Measurements from ENCODE around the gene SMG6. TPM values are rescaled to one million over a fixed set of nuclear protein-coding genes. Genes with fewer than 3 reads are reported as not detected.

The SMG6 gene
- total and polyA plus RNA-seq, 4 donors: 16.2 to 67.3 (median 31.4) TPM

DNA sequence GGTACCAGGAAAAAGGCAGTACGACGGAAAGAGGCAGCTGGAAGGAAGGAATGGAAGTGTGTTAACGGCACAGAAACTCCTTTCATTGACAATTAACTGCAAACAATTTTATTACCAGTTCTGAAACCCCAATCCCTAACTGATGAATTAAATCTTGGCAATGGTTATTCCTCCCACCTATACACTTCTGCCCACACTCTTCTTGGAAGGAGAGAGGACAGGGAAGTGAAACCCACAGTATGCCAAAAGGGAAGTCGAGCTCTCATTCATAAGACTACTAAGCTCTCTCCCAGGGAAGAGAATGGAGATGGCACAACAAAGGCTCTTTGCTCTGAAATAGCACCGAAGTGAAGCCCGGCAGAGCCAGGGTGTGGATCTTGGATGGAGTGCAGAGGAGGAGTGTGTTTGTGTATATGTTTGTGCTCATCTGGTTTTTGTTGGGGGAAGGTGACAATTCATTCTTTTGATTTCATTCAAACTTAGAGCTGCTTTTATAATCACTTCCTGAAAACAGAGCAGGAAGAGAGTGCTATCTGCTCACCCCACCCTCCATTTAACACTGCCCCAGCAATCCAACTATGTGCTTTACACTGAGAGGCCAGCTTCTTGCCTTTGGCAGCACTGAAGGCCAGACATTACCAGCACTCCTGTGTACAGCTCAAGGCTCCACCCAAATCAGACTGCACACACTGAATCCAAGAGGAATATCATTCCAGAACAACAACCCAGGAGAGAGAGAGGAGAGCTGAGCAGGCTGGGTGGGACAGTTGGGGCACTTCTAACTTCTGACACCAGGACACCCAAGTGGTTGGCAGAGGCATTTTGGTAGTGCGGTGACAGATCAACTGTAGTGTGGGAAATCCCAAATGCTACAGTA is 180.0 kb downstream of the SMG6 start:
- 56 to 58% methylated on average over 7 of the region's 7 CpGs for WGBS, 2 donors
- DNase-seq: no peak
- Histone ChIP-seq H3K27ac (ENCODE audit: low read depth in 1 of 2, low read length in 2 of 2) (peak overlapping the region in 1 of 2 donors; percentile 6), H3K27me3 (ENCODE audit: control insufficient read depth in 1 of 2, insufficient read depth in 2 of 2, low read length in 1 of 2) (no peaks in the 10 kb centered on the region), H3K9me3 (ENCODE audit: control insufficient read depth, low read length) (no peaks in the 10 kb centered on the region), H3K4me1 (ENCODE audit: control insufficient read depth in 1 of 2, insufficient read depth in 2 of 2, low read length in 2 of 2) (no peaks in the 10 kb centered on the region), H3K4me3 (ENCODE audit: low read length in 2 of 2) (no peak overlapping the region), H3K36me3 (ENCODE audit: control insufficient read depth in 1 of 2, insufficient read depth in 2 of 2, low read length in 1 of 2) (no peaks in the 10 kb centered on the region)
- intact Hi-C loops (cut with DNase I): no loop called here
- ATAC-seq (ENCODE audit: low FRiP score): peak; percentile 43

DNA sequence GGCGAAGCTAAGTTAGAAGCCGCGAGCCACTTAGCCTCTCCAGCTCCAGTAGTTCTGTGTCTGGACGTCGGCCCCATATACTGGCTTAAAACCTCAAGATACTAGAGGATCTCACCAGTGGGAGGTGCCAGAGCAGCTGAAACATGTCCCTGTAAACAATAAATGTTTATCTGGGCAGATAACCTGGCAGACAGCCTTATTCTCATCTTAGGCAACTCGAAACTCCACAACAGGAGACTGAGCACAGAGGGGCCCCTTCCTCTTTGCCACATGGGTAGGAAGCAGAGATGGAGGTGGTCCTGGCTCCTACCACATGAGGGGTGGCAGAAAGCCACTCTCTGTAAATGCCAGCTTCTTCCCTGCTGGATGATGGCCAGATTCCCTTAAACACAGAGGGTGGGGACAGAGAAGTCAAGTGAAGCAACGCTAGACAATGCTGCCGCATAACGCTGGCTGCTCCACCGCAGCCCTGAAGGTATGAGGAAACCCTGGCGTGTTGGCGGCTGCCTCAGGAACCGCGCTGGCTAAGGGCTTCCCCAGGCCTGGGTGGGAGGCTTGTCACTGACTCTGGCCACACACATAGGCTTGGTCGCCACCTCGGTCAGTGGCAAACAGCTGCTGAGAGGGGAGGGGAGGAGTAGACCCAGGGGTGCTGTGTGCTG is 180.8 kb downstream of the SMG6 start:
- H3K27me3 ChIP-seq (ENCODE audit: control insufficient read depth in 1 of 2, insufficient read depth in 2 of 2, low read length in 1 of 2): no peaks in the 10 kb centered on the region
- ATAC-seq (ENCODE audit: low FRiP score) (peak; percentile 83), DNase-seq (peak; percentile 82 to 88)
- no peak overlapping the region for H3K4me3 ChIP-seq (ENCODE audit: low read length in 2 of 2)
- no peaks in the 10 kb centered on the region for H3K36me3 ChIP-seq (ENCODE audit: control insufficient read depth in 1 of 2, insufficient read depth in 2 of 2, low read length in 1 of 2)
- intact Hi-C loops (cut with DNase I): no loop called here
- H3K4me1 ChIP-seq (ENCODE audit: control insufficient read depth in 1 of 2, insufficient read depth in 2 of 2, low read length in 2 of 2): no peaks in the 10 kb centered on the region
- WGBS, 2 donors: 43 to 49% methylated on average over 16 of the region's 16 CpGs
- H3K9me3 ChIP-seq (ENCODE audit: control insufficient read depth, low read length): no peaks in the 10 kb centered on the region
- H3K27ac ChIP-seq (ENCODE audit: low read depth in 1 of 2, low read length in 2 of 2): no peak overlapping the region

DNA sequence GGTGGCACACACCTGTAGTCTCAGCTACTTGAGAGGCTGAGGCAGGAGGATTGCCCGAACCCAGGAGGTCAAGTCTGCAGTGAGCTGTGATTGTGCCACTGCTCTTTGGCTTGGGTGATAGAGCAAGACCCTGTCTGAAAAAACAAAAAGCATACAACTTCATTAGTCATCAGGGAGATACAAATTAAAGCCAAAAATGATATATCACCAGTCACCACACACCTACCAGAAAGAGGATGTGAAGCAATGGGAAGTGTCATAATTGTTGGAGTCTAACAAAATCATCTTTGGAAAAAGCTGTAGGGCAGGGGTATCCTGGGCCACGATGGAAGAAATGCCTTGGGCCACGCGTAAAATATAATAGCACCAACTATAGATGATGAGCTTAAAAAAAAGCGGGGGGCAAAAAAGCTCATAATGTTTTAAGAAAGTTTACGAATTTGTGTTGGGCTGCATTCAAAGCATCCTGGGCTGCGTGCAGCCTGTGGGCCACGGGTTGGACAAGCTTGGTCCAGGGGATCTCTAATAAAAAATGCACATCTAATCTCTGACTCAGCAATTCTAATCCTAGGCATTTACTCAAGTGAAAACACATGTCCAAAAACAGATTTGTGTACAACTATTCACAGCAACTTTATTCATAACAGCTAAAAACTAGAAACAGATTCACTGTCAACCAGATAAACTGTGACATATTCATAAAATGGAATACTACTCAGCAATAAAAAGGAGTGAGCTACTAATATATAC is 182.8 kb downstream of the SMG6 start:
- H3K4me1 ChIP-seq (ENCODE audit: control insufficient read depth in 1 of 2, insufficient read depth in 2 of 2, low read length in 2 of 2): no peaks in the 10 kb centered on the region
- 93 to 94% methylated on average over 8 of the region's 8 CpGs for WGBS, 2 donors
- ATAC-seq (ENCODE audit: low FRiP score): no peak
- H3K9me3 ChIP-seq (ENCODE audit: control insufficient read depth, low read length): no peaks in the 10 kb centered on the region
- H3K27ac ChIP-seq (ENCODE audit: low read depth in 1 of 2, low read length in 2 of 2): no peak overlapping the region
- intact Hi-C loops (cut with DNase I): no loop called here
- no peaks in the 10 kb centered on the region for H3K27me3 ChIP-seq (ENCODE audit: control insufficient read depth in 1 of 2, insufficient read depth in 2 of 2, low read length in 1 of 2)
- no peak overlapping the region for H3K4me3 ChIP-seq (ENCODE audit: low read length in 2 of 2)
- DNase-seq: no peak
- H3K36me3 ChIP-seq (ENCODE audit: control insufficient read depth in 1 of 2, insufficient read depth in 2 of 2, low read length in 1 of 2): no peaks in the 10 kb centered on the region

DNA sequence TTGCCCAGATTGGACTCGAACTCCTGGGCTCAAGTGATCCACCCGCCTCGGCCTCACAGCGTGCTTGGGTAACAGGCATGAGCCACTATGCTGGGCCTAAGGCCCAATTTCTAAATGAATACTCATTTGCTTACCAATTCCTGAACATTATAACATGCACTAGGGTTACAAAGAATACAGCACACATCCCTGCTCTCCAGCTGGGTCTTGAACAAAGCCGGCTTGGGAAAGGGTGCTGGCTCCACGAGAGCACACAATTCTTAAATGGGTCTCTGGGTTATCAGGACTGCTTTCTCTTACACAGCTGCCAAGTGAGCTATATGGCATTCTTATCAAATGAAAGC is 190.3 kb downstream of the SMG6 start:
- WGBS, 2 donors: 81 to 86% methylated on average over 6 of the region's 6 CpGs
- H3K27me3 ChIP-seq (ENCODE audit: control insufficient read depth in 1 of 2, insufficient read depth in 2 of 2, low read length in 1 of 2): no peaks in the 10 kb centered on the region
- intact Hi-C loops (cut with DNase I): no loop called here
- no peaks in the 10 kb centered on the region for H3K4me1 ChIP-seq (ENCODE audit: control insufficient read depth in 1 of 2, insufficient read depth in 2 of 2, low read length in 2 of 2)
- no peak overlapping the region for H3K27ac ChIP-seq (ENCODE audit: low read depth in 1 of 2, low read length in 2 of 2)
- DNase-seq (no peak), ATAC-seq (ENCODE audit: low FRiP score) (no peak)
- no peaks in the 10 kb centered on the region for H3K36me3 ChIP-seq (ENCODE audit: control insufficient read depth in 1 of 2, insufficient read depth in 2 of 2, low read length in 1 of 2)
- H3K9me3 ChIP-seq (ENCODE audit: control insufficient read depth, low read length): no peaks in the 10 kb centered on the region
- H3K4me3 ChIP-seq (ENCODE audit: low read length in 2 of 2): no peak overlapping the region

DNA sequence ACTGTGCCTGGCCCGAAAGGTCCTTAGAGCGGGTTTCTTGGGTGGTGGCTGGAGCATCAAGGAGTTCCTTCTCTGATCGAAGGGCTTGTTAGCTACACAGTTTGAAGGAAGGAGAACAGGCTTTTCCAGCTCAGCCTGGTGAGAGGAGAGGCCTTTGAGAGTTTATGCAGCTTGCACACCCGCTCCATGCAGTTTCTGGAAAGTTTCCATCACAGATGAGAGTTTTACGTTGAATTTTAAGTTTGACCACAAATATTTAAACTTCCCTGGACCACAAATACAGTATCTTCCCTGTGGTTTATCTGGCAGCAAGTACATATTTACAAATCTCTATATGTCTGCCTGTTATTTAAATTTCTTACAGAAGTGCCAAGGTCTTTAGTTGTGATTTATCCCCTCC is 191.9 kb downstream of the SMG6 start:
- WGBS, 2 donors: 89 to 94% methylated on average over 5 of the region's 5 CpGs
- Histone ChIP-seq H3K4me3 (ENCODE audit: low read length in 2 of 2) (no peak overlapping the region), H3K9me3 (ENCODE audit: control insufficient read depth, low read length) (no peaks in the 10 kb centered on the region), H3K27me3 (ENCODE audit: control insufficient read depth in 1 of 2, insufficient read depth in 2 of 2, low read length in 1 of 2) (no peaks in the 10 kb centered on the region), H3K36me3 (ENCODE audit: control insufficient read depth in 1 of 2, insufficient read depth in 2 of 2, low read length in 1 of 2) (no peaks in the 10 kb centered on the region), H3K27ac (ENCODE audit: low read depth in 1 of 2, low read length in 2 of 2) (no peak overlapping the region), H3K4me1 (ENCODE audit: control insufficient read depth in 1 of 2, insufficient read depth in 2 of 2, low read length in 2 of 2) (peaks cover 1 to 6% of the 10 kb centered on the region in 2 donors)
- intact Hi-C loops (cut with DNase I): no loop called here
- DNase-seq (no peak), ATAC-seq (ENCODE audit: low FRiP score) (no peak)

DNA sequence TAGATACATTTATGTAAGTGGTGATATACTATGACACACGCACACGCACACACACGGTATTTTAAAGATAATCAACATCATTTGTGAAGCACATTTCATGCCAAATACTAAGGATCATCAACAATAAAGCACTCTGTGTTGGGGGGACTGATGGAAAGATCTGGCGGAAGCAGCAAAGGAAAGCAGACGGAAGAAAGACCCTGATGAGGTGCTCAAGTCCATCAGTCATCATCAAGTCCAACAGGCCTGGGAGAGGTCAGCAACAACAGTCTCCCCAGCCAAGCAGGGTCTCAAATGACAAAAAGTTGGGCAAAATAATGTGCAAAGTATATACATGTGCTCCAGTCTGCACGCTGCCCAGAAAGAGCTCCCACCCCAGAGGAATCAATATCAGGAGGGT is 193.1 kb downstream of the SMG6 start:
- Histone ChIP-seq H3K9me3 (ENCODE audit: control insufficient read depth, low read length) (no peaks in the 10 kb centered on the region), H3K4me1 (ENCODE audit: control insufficient read depth in 1 of 2, insufficient read depth in 2 of 2, low read length in 2 of 2) (peaks cover 6 to 9% of the 10 kb centered on the region in 2 donors), H3K4me3 (ENCODE audit: low read length in 2 of 2) (no peak overlapping the region), H3K36me3 (ENCODE audit: control insufficient read depth in 1 of 2, insufficient read depth in 2 of 2, low read length in 1 of 2) (no peaks in the 10 kb centered on the region), H3K27ac (ENCODE audit: low read depth in 1 of 2, low read length in 2 of 2) (no peak overlapping the region), H3K27me3 (ENCODE audit: control insufficient read depth in 1 of 2, insufficient read depth in 2 of 2, low read length in 1 of 2) (no peaks in the 10 kb centered on the region)
- intact Hi-C loops (cut with DNase I): no loop called here
- DNase-seq: no peak
- ATAC-seq (ENCODE audit: low FRiP score): no peak
- WGBS, 2 donors: 91 to 93% methylated on average over 6 of the region's 6 CpGs

DNA sequence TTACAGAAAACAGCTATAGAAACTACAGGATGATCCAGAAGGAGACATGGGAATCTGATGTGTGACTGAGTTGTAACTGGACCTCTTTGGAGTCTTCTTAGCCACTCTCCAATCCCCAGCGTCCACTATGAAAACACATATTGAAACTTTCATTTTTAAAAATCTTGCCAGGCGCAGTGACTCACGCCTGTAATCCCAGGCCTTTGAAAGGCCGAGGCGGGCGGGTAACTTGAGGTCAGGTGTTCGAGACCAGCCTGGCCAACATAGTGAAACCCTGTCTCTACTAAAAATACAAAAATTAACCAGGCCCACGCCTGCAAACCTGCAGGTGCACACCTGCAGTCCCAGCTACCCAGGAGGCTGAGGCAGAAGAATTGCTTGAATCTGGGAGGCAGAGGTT is 195.4 kb downstream of the SMG6 start:
- peak overlapping the region in 1 of 2 donors; percentile 7 for H3K27ac ChIP-seq (ENCODE audit: low read depth in 1 of 2, low read length in 2 of 2)

DNA sequence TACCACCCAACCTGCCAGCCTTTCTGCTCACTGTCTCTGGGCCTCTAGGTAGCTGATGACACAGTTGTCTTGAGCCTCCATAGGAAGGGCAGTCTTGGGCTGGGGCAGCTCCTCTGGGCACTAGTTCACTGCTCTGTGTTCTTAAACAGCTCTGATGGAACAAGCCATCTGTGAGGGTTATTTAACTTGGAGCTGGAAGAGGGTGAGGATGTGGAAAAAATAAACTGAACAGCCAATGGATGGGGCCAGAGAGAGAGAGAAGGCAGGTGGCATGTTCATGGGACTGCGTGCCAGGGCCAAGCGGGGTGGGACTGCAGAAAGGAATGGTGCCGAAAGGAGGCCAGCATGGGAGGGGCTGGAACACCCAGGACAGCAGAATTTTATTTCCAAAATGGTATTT is 196.1 kb downstream of the SMG6 start:
- H3K27me3 ChIP-seq (ENCODE audit: control insufficient read depth in 1 of 2, insufficient read depth in 2 of 2, low read length in 1 of 2): no peaks in the 10 kb centered on the region
- no peaks in the 10 kb centered on the region for H3K9me3 ChIP-seq (ENCODE audit: control insufficient read depth, low read length)
- H3K36me3 ChIP-seq (ENCODE audit: control insufficient read depth in 1 of 2, insufficient read depth in 2 of 2, low read length in 1 of 2): no peaks in the 10 kb centered on the region
- DNase-seq (peak in 1 of 2 donors; percentile 73), ATAC-seq (ENCODE audit: low FRiP score) (peak; percentile 80)
- 3 to 6% methylated on average over 3 of the region's 3 CpGs for WGBS, 2 donors
- peak overlapping the region; percentile 7 to 85 for H3K27ac ChIP-seq (ENCODE audit: low read depth in 1 of 2, low read length in 2 of 2)
- peaks cover 6 to 9% of the 10 kb centered on the region in 2 donors for H3K4me1 ChIP-seq (ENCODE audit: control insufficient read depth in 1 of 2, insufficient read depth in 2 of 2, low read length in 2 of 2)
- intact Hi-C loops (cut with DNase I): loop anchor here in 1 of 2 donors (5.0 kb wide), 1 partner anchor 70 kb away; no protein-coding TSS in a partner anchor
- H3K4me3 ChIP-seq (ENCODE audit: low read length in 2 of 2): no peak overlapping the region

More for the DNA sequence above, 195.4 kb downstream of the SMG6 start:
- intact Hi-C loops (cut with DNase I): loop anchor here in 1 of 2 donors (5.0 kb wide), 1 partner anchor 69 kb away; no protein-coding TSS in a partner anchor
- no peak for DNase-seq
- H3K27me3 ChIP-seq (ENCODE audit: control insufficient read depth in 1 of 2, insufficient read depth in 2 of 2, low read length in 1 of 2): no peaks in the 10 kb centered on the region
- no peaks in the 10 kb centered on the region for H3K36me3 ChIP-seq (ENCODE audit: control insufficient read depth in 1 of 2, insufficient read depth in 2 of 2, low read length in 1 of 2)
- no peak overlapping the region for H3K4me3 ChIP-seq (ENCODE audit: low read length in 2 of 2)
- no peak for ATAC-seq (ENCODE audit: low FRiP score)
- H3K4me1 ChIP-seq (ENCODE audit: control insufficient read depth in 1 of 2, insufficient read depth in 2 of 2, low read length in 2 of 2): peaks cover 6 to 9% of the 10 kb centered on the region in 2 donors
- H3K9me3 ChIP-seq (ENCODE audit: control insufficient read depth, low read length): no peaks in the 10 kb centered on the region
- WGBS, 2 donors: 19 to 23% methylated on average over 8 of the region's 8 CpGs

Data from aorta (tissue), 5 donors.